Trophoblast cell (in vitro differentiated cells and primary cell): ENCODE results near the gene CCDC27.
"Not testable (repeated sequence)": the region's sequence is repeated elsewhere in the genome, so short reads cannot be mapped to it uniquely, and the experiment has no call there.

Source experiments
- DNase-seq, 2 donors: peaks; one replicate each; pipeline ENCODE4 v3.0.0-alpha.2; 2016
- H2AFZ ChIP-seq: 2 replicates; pipeline ENCODE4 v1.6.1; 2013; ENCODE audit warnings: low read length, moderate library complexity, mild to moderate bottlenecking; ENCODE audit not compliant: insufficient read depth, poor library complexity
- H2AK5ac ChIP-seq: 2 replicates; pipeline ENCODE4 v1.6.1; 2013; ENCODE audit warnings: mild to moderate bottlenecking, low read length
- H2BK120ac ChIP-seq: 2 replicates; pipeline ENCODE4 v1.6.1; 2013; ENCODE audit warnings: low read length, mild to moderate bottlenecking, moderate library complexity; ENCODE audit not compliant: insufficient read depth, poor library complexity
- H2BK12ac ChIP-seq: 2 replicates; pipeline ENCODE4 v1.6.1; 2013; ENCODE audit warnings: mild to moderate bottlenecking, low read length, moderate library complexity
- H2BK5ac ChIP-seq: 2 replicates; pipeline ENCODE4 v1.6.1; 2013; ENCODE audit warnings: low read length, low read depth, moderate library complexity, mild to moderate bottlenecking; ENCODE audit not compliant: poor library complexity
- H3K14ac ChIP-seq: 2 replicates; pipeline ENCODE4 v1.6.1; 2013; ENCODE audit warnings: mild to moderate bottlenecking, low read length
- H3K18ac ChIP-seq: 2 replicates; pipeline ENCODE4 v1.6.1; 2013; ENCODE audit warnings: mild to moderate bottlenecking, low read length
- H3K23ac ChIP-seq: 2 replicates; pipeline ENCODE4 v1.6.1; 2013; ENCODE audit warnings: low read length
- H3K27ac ChIP-seq: 2 replicates; pipeline ENCODE4 v1.5.1; 2013; ENCODE audit warnings: low read depth, mild to moderate bottlenecking, inconsistent platforms, low read length, moderate library complexity
- H3K27me3 ChIP-seq: 2 replicates; pipeline ENCODE4 v1.6.1; 2013; ENCODE audit warnings: inconsistent platforms, mild to moderate bottlenecking, low read length, moderate library complexity; ENCODE audit not compliant: insufficient read depth
- H3K36me3 ChIP-seq, 2 experiments: 1 replicate in 1 of 2; 2 replicates in 1 of 2; pipeline ENCODE4 v1.6.1; 2013; ENCODE audit warnings: low read length in 2 of 2, mild to moderate bottlenecking in 2 of 2, moderate library complexity in 1 of 2; ENCODE audit not compliant: insufficient read depth in 2 of 2, control insufficient read depth in 1 of 2
- H3K4ac ChIP-seq: 2 replicates; pipeline ENCODE4 v1.6.1; 2013; ENCODE audit warnings: low read depth, mild to moderate bottlenecking, low read length, moderate library complexity
- H3K4me1 ChIP-seq, 2 experiments: 1 replicate in 1 of 2; 2 replicates in 1 of 2; pipeline ENCODE4 v1.6.1; 2013; ENCODE audit warnings: low read length in 2 of 2, mild to moderate bottlenecking in 2 of 2, moderate library complexity in 1 of 2; ENCODE audit not compliant: insufficient read depth in 2 of 2, control insufficient read depth in 1 of 2
- H3K4me2 ChIP-seq: 2 replicates; pipeline ENCODE4 v1.6.1; 2013; ENCODE audit warnings: inconsistent platforms, mild to moderate bottlenecking, low read length, moderate library complexity
- H3K4me3 ChIP-seq: 2 replicates; pipeline ENCODE4 v1.5.1; 2013; ENCODE audit warnings: mild to moderate bottlenecking, low read depth, low read length, inconsistent platforms
- H3K79me1 ChIP-seq: one replicate; pipeline ENCODE4 v1.6.1; 2013; ENCODE audit warnings: low read length
- H3K79me2 ChIP-seq: 2 replicates; pipeline ENCODE4 v1.6.1; 2013; ENCODE audit warnings: low read length, mild to moderate bottlenecking; ENCODE audit not compliant: control insufficient read depth, insufficient read depth, poor library complexity
- H3K9ac ChIP-seq: 2 replicates; pipeline ENCODE4 v1.6.1; 2013; ENCODE audit warnings: mild to moderate bottlenecking, low read length
- H3K9me3 ChIP-seq: 2 replicates; pipeline ENCODE4 v1.6.1; 2013; ENCODE audit warnings: low read depth, mild to moderate bottlenecking, control low read depth, inconsistent platforms, low read length; ENCODE audit not compliant: insufficient read depth
- H4K12ac ChIP-seq: 2 replicates; pipeline ENCODE4 v1.6.1; 2013; ENCODE audit warnings: low read depth, mild to moderate bottlenecking, low read length, moderate library complexity
- H4K8ac ChIP-seq: 2 replicates; pipeline ENCODE4 v1.6.1; 2013; ENCODE audit warnings: low read depth, mild to moderate bottlenecking, low read length, moderate library complexity
- H4K91ac ChIP-seq: one replicate; pipeline ENCODE4 v1.6.1; 2013; ENCODE audit warnings: low read depth, mild to moderate bottlenecking, low read length, moderate library complexity
- WGBS: extraction: QIAGEN DNeasy Blood & Tissue Kit; methylation state at CpG from one replicate; pipeline ENCODE4 v1.1.7; 2013; ENCODE audit warnings: missing lambda C conversion rate; ENCODE audit not compliant: insufficient read length, insufficient coverage; ENCODE audit errors: extremely low coverage; 5-methylcytosine and 5-hydroxymethylcytosine counted together

The CCDC27 gene

GRCh38 chr1:3805038-3805437, 52.8 kb downstream of the CCDC27 start:
- Histone ChIP-seq H3K18ac (no peak overlapping the region), H3K4me1 (no peaks in the 10 kb centered on the region), H2BK12ac (no peak overlapping the region), H3K79me1 (no peaks in the 10 kb centered on the region), H3K27me3 (no peaks in the 10 kb centered on the region), H3K79me2 (no peaks in the 10 kb centered on the region), H3K36me3 (no peaks in the 10 kb centered on the region), H4K12ac (no peak overlapping the region), H3K9me3 (peaks cover 25% of the 10 kb centered on the region), H3K23ac (no peak overlapping the region), H3K4ac (no peak overlapping the region), H3K4me2 (no peak overlapping the region), H3K14ac (no peak overlapping the region), H4K8ac (no peak overlapping the region), H3K27ac (no peak overlapping the region), H4K91ac (no peak overlapping the region), H3K9ac (no peak overlapping the region), H2BK120ac (no peak overlapping the region), H2BK5ac (no peak overlapping the region), H2AFZ (no peak overlapping the region), H2AK5ac (no peak overlapping the region), H3K4me3 (no peak overlapping the region)
- no CpG with 5 or more reads among the region's 11 CpGs for WGBS
- DNase-seq = no peak

DNA sequence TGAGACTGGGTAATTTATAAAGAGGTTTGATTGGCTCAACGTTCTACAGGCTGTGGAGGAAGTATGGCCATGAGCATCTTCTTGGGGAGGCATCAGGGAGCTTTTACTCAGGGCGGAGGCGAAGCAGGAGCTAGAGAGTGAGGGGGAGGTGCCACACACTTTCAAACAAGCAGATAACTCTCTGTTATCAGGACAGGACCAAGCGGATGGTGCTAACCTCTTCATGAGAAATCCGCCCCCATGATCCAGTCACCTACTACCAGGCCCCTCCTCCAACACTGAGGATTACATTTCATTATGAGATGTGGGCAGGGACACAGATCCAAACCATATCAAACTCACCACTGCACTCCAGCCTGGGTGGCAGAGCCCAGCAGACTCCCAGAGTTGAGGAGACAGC, 55.5 kb downstream of the CCDC27 start:
- Histone ChIP-seq H2BK5ac (no peak overlapping the region), H3K27me3 (no peaks in the 10 kb centered on the region), H3K9me3 (peaks cover 23% of the 10 kb centered on the region), H4K12ac (no peak overlapping the region), H3K79me1 (no peaks in the 10 kb centered on the region), H3K18ac (no peak overlapping the region), H4K8ac (no peak overlapping the region), H3K23ac (no peak overlapping the region), H3K9ac (no peak overlapping the region), H3K27ac (no peak overlapping the region), H3K79me2 (no peaks in the 10 kb centered on the region), H3K14ac (no peak overlapping the region), H3K4me3 (no peak overlapping the region), H2BK120ac (no peak overlapping the region), H3K4me2 (no peak overlapping the region), H4K91ac (no peak overlapping the region), H2AK5ac (no peak overlapping the region), H3K36me3 (no peaks in the 10 kb centered on the region), H3K4me1 (no peaks in the 10 kb centered on the region), H2BK12ac (no peak overlapping the region), H2AFZ (no peak overlapping the region), H3K4ac (no peak overlapping the region)
- WGBS = no CpG with 5 or more reads among the region's 5 CpGs
- no peak for DNase-seq

DNA sequence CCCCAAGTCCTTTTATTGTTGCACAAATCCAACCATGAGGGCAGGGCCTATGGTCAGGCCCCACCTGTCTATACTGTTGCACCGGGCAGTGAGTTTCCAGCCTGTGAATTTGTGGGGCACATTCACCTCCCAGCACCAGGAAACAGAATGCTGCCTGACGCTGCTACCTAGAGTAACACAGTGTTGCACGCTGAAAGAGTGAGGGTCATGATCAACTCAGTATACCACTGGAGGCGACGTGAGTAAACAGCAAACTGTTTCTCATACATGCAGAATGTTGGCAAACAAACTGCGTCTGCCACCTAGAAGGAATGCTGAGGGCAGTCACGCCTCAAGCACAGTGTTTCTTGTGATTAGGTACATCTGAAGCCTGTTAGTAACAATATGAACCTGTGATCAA, 57.4 kb downstream of the CCDC27 start:
- no CpG with 5 or more reads among the region's 7 CpGs for WGBS
- peak overlapping the region; percentile 13 for H3K4me3 ChIP-seq
- no peak overlapping the region for H3K18ac ChIP-seq
- no peak overlapping the region for H3K9ac ChIP-seq
- H3K79me1 ChIP-seq = no peaks in the 10 kb centered on the region
- peaks cover 23% of the 10 kb centered on the region for H3K9me3 ChIP-seq
- H3K27ac ChIP-seq = no peak overlapping the region
- H3K23ac ChIP-seq = no peak overlapping the region
- H3K4me1 ChIP-seq = no peaks in the 10 kb centered on the region
- no peak overlapping the region for H2BK12ac ChIP-seq
- H4K8ac ChIP-seq = no peak overlapping the region
- H3K36me3 ChIP-seq = peaks cover 3% of the 10 kb centered on the region in 2 experiments
- no peak overlapping the region for H3K14ac ChIP-seq
- H3K27me3 ChIP-seq = no peaks in the 10 kb centered on the region
- no peak overlapping the region for H3K4me2 ChIP-seq
- H2AK5ac ChIP-seq = no peak overlapping the region
- no peak overlapping the region for H3K4ac ChIP-seq
- no peak overlapping the region for H2AFZ ChIP-seq
- no peak overlapping the region for H2BK5ac ChIP-seq
- H2BK120ac ChIP-seq = no peak overlapping the region
- H4K91ac ChIP-seq = no peak overlapping the region
- H4K12ac ChIP-seq = no peak overlapping the region
- no peaks in the 10 kb centered on the region for H3K79me2 ChIP-seq
- DNase-seq = peak in 1 of 2 donors; percentile 26

DNA sequence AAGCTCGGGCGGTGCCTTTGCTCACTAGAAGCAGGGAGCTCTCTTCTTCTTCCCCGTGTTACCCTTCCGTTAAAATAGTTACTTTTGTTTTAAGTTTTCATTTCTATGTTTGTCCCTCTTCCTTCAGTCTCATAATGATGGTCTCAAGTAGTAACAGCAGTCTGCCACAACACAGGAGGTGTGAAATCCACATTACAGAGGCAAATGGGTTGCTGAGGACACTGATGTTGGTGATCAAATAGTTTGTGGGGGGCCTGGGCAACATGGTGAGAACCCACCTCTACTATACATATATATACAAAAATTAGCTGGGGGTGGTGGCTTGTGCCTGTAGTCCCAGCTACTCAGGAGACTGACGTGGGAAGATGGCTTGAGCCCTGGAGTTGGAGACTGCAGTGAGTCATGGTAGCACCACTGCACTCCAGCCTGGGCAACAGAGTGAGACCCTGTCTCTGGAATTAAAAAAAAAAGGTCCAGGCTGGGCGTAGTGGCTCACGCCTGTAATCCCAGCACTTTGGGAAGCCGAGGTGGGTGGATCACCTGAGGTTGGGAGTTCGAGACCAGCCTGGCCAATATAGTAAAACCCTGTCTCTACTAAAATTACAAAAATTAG, 58.0 kb downstream of the CCDC27 start:
- WGBS = no CpG with 5 or more reads among the region's 9 CpGs
- H3K27ac ChIP-seq, DNase-seq: not testable (repeated sequence)

More for the DNA sequence above, 58.0 kb downstream of the CCDC27 start:
- H3K23ac ChIP-seq, H2BK5ac ChIP-seq, H3K79me1 ChIP-seq, H2BK120ac ChIP-seq, H3K18ac ChIP-seq, H4K91ac ChIP-seq, H3K4me1 ChIP-seq, H3K79me2 ChIP-seq, H3K4me2 ChIP-seq, H3K27me3 ChIP-seq, H3K36me3 ChIP-seq, H3K4ac ChIP-seq, H4K8ac ChIP-seq, H3K9ac ChIP-seq, H2AFZ ChIP-seq, H2BK12ac ChIP-seq, H3K14ac ChIP-seq, H4K12ac ChIP-seq, H2AK5ac ChIP-seq, H3K4me3 ChIP-seq: not testable (repeated sequence)
- H3K9me3 ChIP-seq = peaks cover 23% of the 10 kb centered on the region
